NCI-H524 (cell line): ENCODE results near the gene UBR1.
"Not testable (repeated sequence)": the region's sequence is repeated elsewhere in the genome, so short reads cannot be mapped to it uniquely, and the experiment has no call there.

Experiments
- DNase-seq, 2 experiments: peaks; one replicate each; lab custom pipeline; 2025; lab: John Stamatoyannopoulos, UW

UBR1 gene

GRCh38 chr15:42911058-42911592 lies 194.7 kb downstream of the UBR1 start:
- DNase-seq = no peak

GRCh38 chr15:42908538-42908937 lies 197.3 kb downstream of the UBR1 start:
- DNase-seq = no peak

- no peak for DNase-seq
Measured at GRCh38 chr15:42903388-42904324, 202.2 kb downstream of the UBR1 start.

- not testable (repeated sequence) for DNase-seq
Measured at GRCh38 chr15:42893911-42894310, 211.9 kb downstream of the UBR1 start.
